Fibroblast of villous mesenchyme (primary cell): Measurements from ENCODE around the gene CIAPIN1. TPM values are rescaled to one million over a fixed set of nuclear protein-coding genes. Genes with fewer than 3 reads are reported as not detected.

ENCODE experiments used
- DNase-seq: peaks from one replicate; pipeline ENCODE4 v3.0.0-alpha.2; 2010; ENCODE audit warnings: low read depth
- H3K4me3 ChIP-seq: 2 replicates; pipeline ENCODE4 v1.5.1; 2011; ENCODE audit warnings: low read depth, mild to moderate bottlenecking, low read length
- CTCF ChIP-seq: IDR thresholded peaks from 2 replicates; pipeline ENCODE4 v1.5.1; 2012; ENCODE audit warnings: low read depth, mild to moderate bottlenecking, low read length; ENCODE audit not compliant: insufficient read depth
- total RNA-seq: library from RNA; depleted of rRNA; stranded (reverse); fragments of >200 nt; gene quantifications from 2 replicates; pipeline ENCODE4 v1.2.3, GENCODE V29; 2012

Gene CIAPIN1
- total RNA-seq, 1 donor: 62.6 TPM

GRCh38 chr16:57394444-57394843 lies 52.7 kb downstream of the CIAPIN1 start:
- TF ChIP-seq CTCF: no peak
- peak; percentile 13 for DNase-seq
- no peak overlapping the region for H3K4me3 ChIP-seq

GRCh38 chr16:57392694-57393093 lies 54.5 kb downstream of the CIAPIN1 start:
- H3K4me3 ChIP-seq: no peak overlapping the region
- no peak for TF ChIP-seq CTCF

GRCh38 chr16:57391708-57392107 lies 55.5 kb downstream of the CIAPIN1 start:
- TF ChIP-seq CTCF: no peak
- DNase-seq: no peak
- H3K4me3 ChIP-seq: no peak overlapping the region

More at GRCh38 chr16:57392694-57393093, 54.5 kb downstream of the CIAPIN1 start:
- DNase-seq: no peak

- no peak for DNase-seq
- no peak overlapping the region for H3K4me3 ChIP-seq
- no peak for TF ChIP-seq CTCF
Observed at GRCh38 chr16:57391300-57391699, 55.9 kb downstream of the CIAPIN1 start.

- H3K4me3 ChIP-seq: no peak overlapping the region
- no peak for TF ChIP-seq CTCF
- no peak for DNase-seq
Observed at GRCh38 chr16:57390636-57391295, 56.4 kb downstream of the CIAPIN1 start.

- no peak for TF ChIP-seq CTCF
- no peak for DNase-seq
Observed at GRCh38 chr16:57389087-57389468, 58.1 kb downstream of the CIAPIN1 start.

More at GRCh38 chr16:57389087-57389468, 58.1 kb downstream of the CIAPIN1 start:
- no peak overlapping the region for H3K4me3 ChIP-seq
